ENCODE measurements around the gene ZFP36L2.

ZFP36L2 gene

GRCh38 chr2:43270461-43270860 lies 44.1 kb upstream of the ZFP36L2 start:
- TF ChIP-seq TAF1 (IDR thresholded peaks at IDR 0.05; ENCODE audit: borderline replicate concordance, insufficient read depth, low read length) (no peak), FOXP2 (optimal IDR thresholded peaks at IDR 0.05; ENCODE audit: borderline replicate concordance, extremely low read depth, extremely low read length, insufficient read depth) (no peak), REST (IDR thresholded peaks at IDR 0.05; ENCODE audit: insufficient read depth in 1 of 2, low read depth in 2 of 2, low read length in 2 of 2) (no peak)

GRCh38 chr2:43269706-43270105 lies 43.3 kb upstream of the ZFP36L2 start:
- TF ChIP-seq SIN3A (IDR thresholded peaks at IDR 0.05; ENCODE audit: borderline replicate concordance, insufficient read depth, low read length) = no peak
- no peak for TF ChIP-seq REST (IDR thresholded peaks at IDR 0.05; ENCODE audit: insufficient read depth in 1 of 2, low read depth in 2 of 2, low read length in 2 of 2)

- TF ChIP-seq TAF1 (IDR thresholded peaks at IDR 0.05; ENCODE audit: borderline replicate concordance, insufficient read depth, low read length) (no peak), FOXP2 (optimal IDR thresholded peaks at IDR 0.05; ENCODE audit: borderline replicate concordance, extremely low read depth, extremely low read length, insufficient read depth) (peak; percentile 49)
Measured at GRCh38 chr2:43269074-43269572, 42.7 kb upstream of the ZFP36L2 start.

GRCh38 chr2:43268066-43268953 lies 41.9 kb upstream of the ZFP36L2 start:
- TF ChIP-seq TAF1 (IDR thresholded peaks at IDR 0.05; ENCODE audit: borderline replicate concordance, insufficient read depth, low read length) = no peak
- TF ChIP-seq SIN3A (IDR thresholded peaks at IDR 0.05; ENCODE audit: borderline replicate concordance, insufficient read depth, low read length) = no peak
- TF ChIP-seq REST (IDR thresholded peaks at IDR 0.05; ENCODE audit: insufficient read depth in 1 of 2, low read depth in 2 of 2, low read length in 2 of 2) = no peak
- TF ChIP-seq POLR2AphosphoS5 (IDR thresholded peaks at IDR 0.05; ENCODE audit: low read depth, low read length) = no peak

GRCh38 chr2:43267381-43267780 lies 41.0 kb upstream of the ZFP36L2 start:
- TF ChIP-seq TAF1 (IDR thresholded peaks at IDR 0.05; ENCODE audit: borderline replicate concordance, insufficient read depth, low read length) = no peak

- TF ChIP-seq TAF1 (IDR thresholded peaks at IDR 0.05; ENCODE audit: borderline replicate concordance, insufficient read depth, low read length) = no peak
- TF ChIP-seq POLR2AphosphoS5 (IDR thresholded peaks at IDR 0.05; ENCODE audit: low read depth, low read length) = no peak
- TF ChIP-seq SIN3A (IDR thresholded peaks at IDR 0.05; ENCODE audit: borderline replicate concordance, insufficient read depth, low read length) = no peak
- no peak for TF ChIP-seq FOXP2 (optimal IDR thresholded peaks at IDR 0.05; ENCODE audit: borderline replicate concordance, extremely low read depth, extremely low read length, insufficient read depth)
- TF ChIP-seq REST (IDR thresholded peaks at IDR 0.05; ENCODE audit: insufficient read depth in 1 of 2, low read depth in 2 of 2, low read length in 2 of 2) = no peak
Measured at GRCh38 chr2:43266711-43267111, 40.3 kb upstream of the ZFP36L2 start.

All from PFSK-1 (cell line).